GM18499 (cell line): ENCODE results near the gene RPL3.

Experiments used
- ATAC-seq: cut with Tn5 transposase; IDR thresholded peaks from one replicate; pipeline ENCODE4 v1.9.1; 2021; ENCODE audit warnings: moderate number of reproducible peaks; ENCODE audit not compliant: insufficient read depth, unreplicated experiment

Gene RPL3

GRCh38 chr22:39318507-39319283 lies 728 bp downstream of the RPL3 start:
- no peak for ATAC-seq

GRCh38 chr22:39317775-39318506 lies 1.5 kb downstream of the RPL3 start:
- ATAC-seq, result no peak

- ATAC-seq, result no peak
Observed at GRCh38 chr22:39317084-39317774, 2.2 kb downstream of the RPL3 start.

- ATAC-seq, result no peak
Observed at GRCh38 chr22:39316440-39317083, 2.9 kb downstream of the RPL3 start.

- no peak for ATAC-seq
Observed at GRCh38 chr22:39315389-39315788, 4.0 kb downstream of the RPL3 start.

- ATAC-seq, result no peak
Observed at GRCh38 chr22:39314251-39314971, 5.0 kb downstream of the RPL3 start.

- no peak for ATAC-seq
Observed at GRCh38 chr22:39313258-39314001, 6.0 kb downstream of the RPL3 start.

GRCh38 chr22:39312410-39312809 lies 7.0 kb downstream of the RPL3 start:
- ATAC-seq, result no peak

- no peak for ATAC-seq
Observed at GRCh38 chr22:39311592-39312400, 7.6 kb downstream of the RPL3 start.

- no peak for ATAC-seq
Observed at GRCh38 chr22:39309881-39310714, 9.3 kb downstream of the RPL3 start.

- ATAC-seq, result no peak
Observed at GRCh38 chr22:39309364-39309861, 10.0 kb downstream of the RPL3 start.

- no peak for ATAC-seq
Observed at GRCh38 chr22:39308614-39309363, 10.6 kb downstream of the RPL3 start.

- no peak for ATAC-seq
Observed at GRCh38 chr22:39306456-39307361, 12.7 kb downstream of the RPL3 start.

- no peak for ATAC-seq
Observed at GRCh38 chr22:39303892-39304671, 15.3 kb downstream of the RPL3 start.

- ATAC-seq, result no peak
Observed at GRCh38 chr22:39303358-39303757, 16.1 kb downstream of the RPL3 start.
